ENCODE measurements around the gene CUL7. TPM values are rescaled to one million over a fixed set of nuclear protein-coding genes. Genes with fewer than 3 reads are reported as not detected.

The CUL7 gene
- total RNA-seq, 2 experiments from 2014 or later = 13.9 TPM

DNA sequence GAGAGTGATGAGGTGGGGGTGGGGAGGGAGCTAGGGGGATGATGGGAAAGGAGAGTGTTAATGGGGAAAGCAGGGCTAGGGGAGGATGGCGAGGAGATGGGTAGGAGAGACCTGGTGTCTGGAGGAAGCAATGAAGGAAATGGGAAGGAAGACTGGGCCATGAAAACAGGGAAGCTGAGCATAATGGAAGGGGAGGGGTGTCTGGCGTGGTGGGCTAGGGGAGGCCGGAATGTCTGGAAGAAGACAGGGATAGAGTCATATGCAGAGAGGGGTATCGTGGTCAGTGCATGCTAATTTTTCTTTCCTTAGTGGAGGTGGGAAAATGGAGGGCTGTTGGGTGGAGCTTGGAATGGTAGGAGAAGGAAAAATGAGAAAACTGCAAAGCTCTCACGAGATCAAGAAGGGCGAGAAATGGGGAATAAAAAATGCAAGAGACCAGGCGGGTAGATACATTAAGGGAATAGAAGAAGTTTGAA is 39.2 kb downstream of the CUL7 start:
- H3K27me3 Mint-ChIP-seq = no peaks in the 10 kb centered on the region
- no peaks in the 10 kb centered on the region for H3K9me3 Mint-ChIP-seq
- intact Hi-C loops (cut with micrococcal nuclease) = loop anchor here (5.0 kb wide), 2 partner anchors 37 to 43 kb away; partner anchors contain the start of genes KLC4, MRPL2 and PEX6
- ChIA-PET POLR2A (interaction anchor here (0.6 to 5.7 kb wide), 10 partner anchors 9 to 156 kb away, joined by 3 to 26 read pairs (median 4); partner anchors contain the start of genes CNPY3, KLC4, MRPL2 and PEX6), CTCF (interaction anchor here (0.6 to 1.8 kb wide), 3 partner anchors 11 to 85 kb away, joined by 3 to 5 read pairs (median 5); partner anchors contain the start of gene CNPY3)
- TF ChIP-seq, protein P1, sequence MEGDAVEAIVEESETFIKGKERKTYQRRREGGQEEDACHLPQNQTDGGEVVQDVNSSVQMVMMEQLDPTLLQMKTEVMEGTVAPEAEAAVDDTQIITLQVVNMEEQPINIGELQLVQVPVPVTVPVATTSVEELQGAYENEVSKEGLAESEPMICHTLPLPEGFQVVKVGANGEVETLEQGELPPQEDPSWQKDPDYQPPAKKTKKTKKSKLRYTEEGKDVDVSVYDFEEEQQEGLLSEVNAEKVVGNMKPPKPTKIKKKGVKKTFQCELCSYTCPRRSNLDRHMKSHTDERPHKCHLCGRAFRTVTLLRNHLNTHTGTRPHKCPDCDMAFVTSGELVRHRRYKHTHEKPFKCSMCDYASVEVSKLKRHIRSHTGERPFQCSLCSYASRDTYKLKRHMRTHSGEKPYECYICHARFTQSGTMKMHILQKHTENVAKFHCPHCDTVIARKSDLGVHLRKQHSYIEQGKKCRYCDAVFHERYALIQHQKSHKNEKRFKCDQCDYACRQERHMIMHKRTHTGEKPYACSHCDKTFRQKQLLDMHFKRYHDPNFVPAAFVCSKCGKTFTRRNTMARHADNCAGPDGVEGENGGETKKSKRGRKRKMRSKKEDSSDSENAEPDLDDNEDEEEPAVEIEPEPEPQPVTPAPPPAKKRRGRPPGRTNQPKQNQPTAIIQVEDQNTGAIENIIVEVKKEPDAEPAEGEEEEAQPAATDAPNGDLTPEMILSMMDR (IDR thresholded peaks at IDR 0.05) = no peak
- DNase-seq (no peak), ATAC-seq (no peak)
- peak overlapping the region; percentile 96 for H3K4me3 Mint-ChIP-seq
- H3K4me1 Mint-ChIP-seq (ENCODE audit: low read depth) = peaks cover 50% of the 10 kb centered on the region
- peaks cover 46% of the 10 kb centered on the region for H3K36me3 Mint-ChIP-seq (ENCODE audit: low read depth)
- peak overlapping the region; percentile 93 for H3K27ac Mint-ChIP-seq

DNA sequence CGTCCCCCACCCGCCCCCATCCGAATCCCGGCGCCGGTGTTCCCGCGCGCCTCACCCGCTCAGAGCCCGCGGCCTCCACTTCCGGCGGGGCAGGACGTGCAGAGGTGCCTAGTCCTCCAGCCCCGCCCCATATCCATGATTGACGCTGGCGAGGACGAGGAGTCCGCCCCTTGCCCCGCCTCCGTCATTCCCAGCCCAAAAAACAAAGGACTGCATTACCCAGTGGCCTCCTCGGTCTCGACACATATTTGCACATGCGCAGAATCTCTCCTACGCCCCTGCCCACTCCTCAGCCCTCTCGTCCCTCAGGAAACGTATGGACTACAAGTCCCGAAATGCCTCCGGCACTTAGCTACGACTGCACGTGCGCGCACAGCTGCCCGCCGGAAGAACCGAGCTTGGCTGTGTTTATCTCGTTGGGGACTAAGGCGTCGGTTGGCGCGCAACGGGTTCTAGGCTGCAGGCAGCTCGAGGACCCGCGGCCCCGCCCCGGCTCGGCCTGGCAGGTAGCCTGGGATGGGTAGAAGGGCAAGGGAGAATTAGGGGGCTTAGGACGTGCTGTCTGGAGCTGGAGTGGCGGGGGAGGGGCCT is 39.7 kb downstream of the CUL7 start, which contains the start of the genes KLHDC3 and MEA1:
KLHDC3 (plus strand) TSS at position 407 of the 591 bp plus-strand sequence. CDS start 2,944 bp downstream, outside the sequence.
MEA1 (minus strand) TSS at position 104 of the 591 bp plus-strand sequence. CDS start 133 bp downstream, outside the sequence.
- TF ChIP-seq, protein P1 (IDR thresholded peaks at IDR 0.05) = no peak
- intact Hi-C loops (cut with micrococcal nuclease) = loop anchor here (5.0 kb wide), 2 partner anchors 37 to 43 kb away; partner anchors contain the start of genes KLC4, MRPL2 and PEX6
- DNase-seq (peak; percentile 100), ATAC-seq (peak; percentile 98)
- Mint-ChIP-seq H3K9me3 (no peaks in the 10 kb centered on the region), H3K4me3 (peak within 1 kb of the TSS; percentile 96), H3K27ac (peak within 1 kb of the TSS; percentile 93), H3K36me3 (ENCODE audit: low read depth) (peaks cover 46% of the 10 kb centered on the region), H3K27me3 (no peaks in the 10 kb centered on the region), H3K4me1 (ENCODE audit: low read depth) (peaks cover 52% of the 10 kb centered on the region)
- POLR2A ChIA-PET = interaction anchor here (0.6 to 5.7 kb wide), 13 partner anchors 10 to 212 kb away, joined by 3 to 26 read pairs (median 4); partner anchors contain the start of genes CNPY3, KLC4, MRPL2 and PEX6
- CTCF ChIA-PET = interaction anchor here (1.0 to 1.8 kb wide), 3 partner anchors 11 to 130 kb away, joined by 5 read pairs; partner anchors contain the start of gene CNPY3

DNA sequence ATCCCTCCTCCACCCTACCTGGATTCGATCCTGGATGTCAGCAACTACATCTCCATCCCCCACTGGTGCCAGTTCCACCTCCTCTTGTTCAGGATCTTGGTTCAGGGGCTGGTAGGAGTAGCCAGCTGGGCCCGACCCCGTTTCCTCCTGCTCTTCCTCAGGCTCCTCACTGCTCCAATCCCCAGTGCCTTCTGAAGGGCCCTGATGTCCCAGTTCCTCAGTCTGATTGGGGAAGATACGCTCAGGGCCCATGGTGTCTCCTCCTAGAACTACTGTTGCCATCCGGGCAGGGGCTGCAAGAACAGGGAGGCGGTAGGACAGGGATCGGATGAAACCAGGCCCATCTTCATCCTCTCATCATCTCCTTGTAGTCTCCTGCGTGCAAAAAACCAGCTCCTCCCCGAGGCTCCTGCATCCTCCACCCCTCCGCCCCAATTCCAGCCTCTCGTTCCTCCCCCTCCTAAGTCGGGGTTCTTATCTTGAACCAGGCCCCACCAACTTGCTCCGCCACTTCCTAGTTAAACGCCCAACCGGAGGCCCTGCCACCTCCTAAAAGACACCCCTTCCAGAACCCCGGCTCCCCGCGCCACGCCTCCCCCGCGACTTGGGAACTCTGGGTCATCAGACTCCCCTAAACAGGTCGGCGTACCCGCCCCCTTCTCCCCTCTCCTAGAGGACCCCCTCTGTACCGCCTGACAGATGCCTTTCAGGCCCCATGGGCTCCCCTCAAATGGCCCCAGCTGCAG is 40.4 kb downstream of the CUL7 start:
- Mint-ChIP-seq H3K4me3 (peak overlapping the region; percentile 96), H3K9me3 (no peaks in the 10 kb centered on the region), H3K27ac (peak overlapping the region; percentile 93), H3K4me1 (ENCODE audit: low read depth) (peaks cover 52% of the 10 kb centered on the region), H3K27me3 (no peaks in the 10 kb centered on the region), H3K36me3 (ENCODE audit: low read depth) (peaks cover 39% of the 10 kb centered on the region)
- CTCF ChIA-PET = interaction anchor here (1.0 to 1.8 kb wide), 5 partner anchors 10 to 131 kb away, joined by 3 to 5 read pairs (median 5); partner anchors contain the start of gene CNPY3
- TF ChIP-seq, protein P1 (IDR thresholded peaks at IDR 0.05) = no peak
- intact Hi-C loops (cut with micrococcal nuclease) = loop anchor here (5.0 kb wide), 2 partner anchors 36 to 44 kb away; partner anchors contain the start of genes KLC4, MRPL2 and PEX6
- POLR2A ChIA-PET = interaction anchor here (0.6 to 5.7 kb wide), 11 partner anchors 8 to 213 kb away, joined by 3 to 26 read pairs (median 6); partner anchors contain the start of genes CNPY3, KLC4, MRPL2 and PEX6
- no peak for ATAC-seq
- no peak for DNase-seq

DNA sequence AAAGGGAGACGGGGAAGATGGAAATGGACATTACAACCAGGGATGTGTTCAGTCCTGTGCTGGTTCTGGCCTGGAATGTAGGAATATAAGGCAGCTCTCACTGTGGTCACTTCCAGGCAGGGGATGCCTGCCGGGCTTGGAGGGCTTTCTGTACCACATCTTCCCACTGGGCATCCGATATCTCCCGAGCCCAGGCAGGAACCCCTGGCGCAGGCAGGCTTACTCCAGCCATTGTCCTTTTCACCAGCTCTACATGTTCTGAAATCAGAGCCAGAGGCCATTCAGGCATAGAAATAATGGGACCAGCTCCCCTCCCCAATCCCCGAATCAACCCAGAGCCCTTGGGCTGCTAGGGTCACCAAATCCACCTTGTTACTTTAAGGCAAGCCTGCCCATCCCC is 41.3 kb downstream of the CUL7 start:
- H3K4me1 Mint-ChIP-seq (ENCODE audit: low read depth) = peaks cover 47% of the 10 kb centered on the region

More for the DNA sequence above, 41.3 kb downstream of the CUL7 start:
- Mint-ChIP-seq H3K27me3 (no peaks in the 10 kb centered on the region), H3K27ac (peak overlapping the region; percentile 50), H3K9me3 (no peaks in the 10 kb centered on the region), H3K36me3 (ENCODE audit: low read depth) (peaks cover 34% of the 10 kb centered on the region), H3K4me3 (peak overlapping the region; percentile 96)
- ATAC-seq (no peak), DNase-seq (no peak)
- ChIA-PET CTCF (interaction anchor here (0.6 to 1.2 kb wide), 3 partner anchors 11 to 130 kb away, joined by 3 read pairs; no protein-coding TSS in a partner anchor), POLR2A (interaction anchor here (0.9 to 5.7 kb wide), 7 partner anchors 9 to 196 kb away, joined by 3 to 26 read pairs (median 6); partner anchors contain the start of genes CNPY3, PEX6 and PPP2R5D)
- TF ChIP-seq, protein P1 (IDR thresholded peaks at IDR 0.05) = no peak
- intact Hi-C loops (cut with micrococcal nuclease) = loop anchor here (5.0 kb wide), 2 partner anchors 35 to 45 kb away; partner anchors contain the start of genes KLC4, MRPL2 and PEX6

Measured in activated CD8-positive, alpha-beta T cell treated with anti-CD3 and anti-CD28 coated beads for 36 hours (primary cell).